NCI-H69 (cell line): ENCODE measurements around the gene NEK7.

Source experiments
- DNase-seq: peaks from one replicate; lab custom pipeline; 2025; lab: John Stamatoyannopoulos, UW

NEK7 gene

GRCh38 chr1:198143797-198144196, 13.0 kb upstream of the NEK7 start:
- DNase-seq: no peak

GRCh38 chr1:198147216-198147615, 9.6 kb upstream of the NEK7 start:
- no peak for DNase-seq

GRCh38 chr1:198150369-198150768, 6.4 kb upstream of the NEK7 start:
- peak; percentile 71 for DNase-seq

- peak; percentile 76 for DNase-seq
Measured at GRCh38 chr1:198151688-198152087, 5.1 kb upstream of the NEK7 start.

- peak; percentile 69 for DNase-seq
Measured at GRCh38 chr1:198153103-198153502, 3.7 kb upstream of the NEK7 start.

GRCh38 chr1:198153804-198154203, 3.0 kb upstream of the NEK7 start:
- DNase-seq: peak; percentile 81

- peak; percentile 84 for DNase-seq
Measured at GRCh38 chr1:198155253-198155652, 1.5 kb upstream of the NEK7 start.

- peak; percentile 77 for DNase-seq
Measured at GRCh38 chr1:198156111-198156744, 570 bp upstream of the NEK7 start.

- peak; percentile 98 for DNase-seq
Measured at GRCh38 chr1:198157241-198157846, 546 bp downstream of the NEK7 start.

- DNase-seq: peak; percentile 72
Measured at GRCh38 chr1:198157847-198158725, 1.3 kb downstream of the NEK7 start.

- peak; percentile 98 for DNase-seq
Measured at GRCh38 chr1:198158735-198159589, 2.2 kb downstream of the NEK7 start.

- DNase-seq: no peak
Measured at GRCh38 chr1:198160222-198160621, 3.4 kb downstream of the NEK7 start.

- DNase-seq: no peak
Measured at GRCh38 chr1:198160946-198161614, 4.3 kb downstream of the NEK7 start.

GRCh38 chr1:198161718-198162090, 4.9 kb downstream of the NEK7 start:
- DNase-seq: no peak

GRCh38 chr1:198162091-198162767, 5.4 kb downstream of the NEK7 start:
- peak; percentile 45 for DNase-seq

GRCh38 chr1:198165927-198166647, 9.3 kb downstream of the NEK7 start:
- DNase-seq: no peak

GRCh38 chr1:198166900-198167299, 10.1 kb downstream of the NEK7 start:
- DNase-seq: no peak

- no peak for DNase-seq
Measured at GRCh38 chr1:198167436-198167934, 10.7 kb downstream of the NEK7 start.

GRCh38 chr1:198168227-198168626, 11.4 kb downstream of the NEK7 start:
- DNase-seq: no peak

GRCh38 chr1:198169672-198170071, 12.9 kb downstream of the NEK7 start:
- no peak for DNase-seq
